HepG2 (cell line): ENCODE data around the gene PLXNB2. TPM values are rescaled to one million over a fixed set of nuclear protein-coding genes. Genes with fewer than 3 reads are reported as not detected.

Experiments
- GABPB1 ChIP-seq: IDR thresholded peaks from 2 replicates; pipeline ENCODE4 v1.6.1; 2016; ENCODE audit warnings: mild to moderate bottlenecking, missing genetic modification reagents, moderate library complexity, missing compliant biosample characterization
- HDAC1 ChIP-seq: sonication (generic); formaldehyde crosslinking; IDR thresholded peaks from 2 replicates; pipeline ENCODE4 v1.5.1; 2020; ENCODE audit warnings: mild to moderate bottlenecking, missing genetic modification reagents
- HNF4A ChIP-seq: sonication (generic); formaldehyde crosslinking; IDR thresholded peaks from 2 replicates; pipeline ENCODE4 v1.4.0; 2020; ENCODE audit warnings: missing genetic modification reagents
- HNRNPL ChIP-seq: fragments of 200-400 bp; formaldehyde crosslinking; IDR thresholded peaks from 2 replicates; pipeline ENCODE4 v1.6.1; 2017; ENCODE audit warnings: mild to moderate bottlenecking, low read depth, low read length
- NR2F6 ChIP-seq, 2 experiments: IDR thresholded peaks; 2 replicates each; pipeline ENCODE4 v1.6.1; 2016; ENCODE audit warnings: antibody characterized with exemption in 1 of 2, mild to moderate bottlenecking in 1 of 2
- SALL1 ChIP-seq: sonication (generic); formaldehyde crosslinking; IDR thresholded peaks from 2 replicates; pipeline ENCODE4 v1.8.0; 2022; ENCODE audit warnings: mild to moderate bottlenecking, missing genetic modification reagents
- TARDBP ChIP-seq: sonication (generic); formaldehyde crosslinking; IDR thresholded peaks from 2 replicates; pipeline ENCODE4 v1.8.0; 2022; ENCODE audit warnings: mild to moderate bottlenecking, missing genetic modification reagents
- ZNF687 ChIP-seq: sonication (generic); formaldehyde crosslinking; IDR thresholded peaks from 2 replicates; pipeline ENCODE4 v1.5.1; 2020; ENCODE audit warnings: mild to moderate bottlenecking, missing genetic modification reagents, moderate library complexity
- polyA plus RNA-seq, 8 experiments: library from polyadenylated mRNA; depleted of rRNA in 3 of 8; stranded (reverse) in 7 of 8; unstranded in 1 of 8; fragments of >200 nt; fragmentation: Illumina TruSeq in 4 of 8; extraction: Trizol in 4 of 8; gene quantifications; 2 replicates each; pipeline versions ENCODE4 v1.2.1 to v1.2.3, GENCODE V29; 2011 to 2016; ENCODE audit warnings: low read depth in 4 of 8, missing spikeins in 1 of 8, mixed read lengths in 1 of 8; ENCODE audit not compliant: insufficient read depth in 1 of 8
- total RNA-seq, 5 experiments: library from RNA; depleted of rRNA; stranded (reverse); fragments of >200 nt; fragmentation: Illumina TruSeq; extraction: Trizol; gene quantifications; 2 replicates each; pipeline ENCODE4 v1.2.3, GENCODE V29; 2016; ENCODE audit warnings: low read depth in 1 of 5

Gene PLXNB2
- total and polyA plus RNA-seq, 2 of the 13 experiments (the other 11 are each of a cell fraction or from before 2014, with no cell fraction given): 32.6 to 68.9 TPM

DNA sequence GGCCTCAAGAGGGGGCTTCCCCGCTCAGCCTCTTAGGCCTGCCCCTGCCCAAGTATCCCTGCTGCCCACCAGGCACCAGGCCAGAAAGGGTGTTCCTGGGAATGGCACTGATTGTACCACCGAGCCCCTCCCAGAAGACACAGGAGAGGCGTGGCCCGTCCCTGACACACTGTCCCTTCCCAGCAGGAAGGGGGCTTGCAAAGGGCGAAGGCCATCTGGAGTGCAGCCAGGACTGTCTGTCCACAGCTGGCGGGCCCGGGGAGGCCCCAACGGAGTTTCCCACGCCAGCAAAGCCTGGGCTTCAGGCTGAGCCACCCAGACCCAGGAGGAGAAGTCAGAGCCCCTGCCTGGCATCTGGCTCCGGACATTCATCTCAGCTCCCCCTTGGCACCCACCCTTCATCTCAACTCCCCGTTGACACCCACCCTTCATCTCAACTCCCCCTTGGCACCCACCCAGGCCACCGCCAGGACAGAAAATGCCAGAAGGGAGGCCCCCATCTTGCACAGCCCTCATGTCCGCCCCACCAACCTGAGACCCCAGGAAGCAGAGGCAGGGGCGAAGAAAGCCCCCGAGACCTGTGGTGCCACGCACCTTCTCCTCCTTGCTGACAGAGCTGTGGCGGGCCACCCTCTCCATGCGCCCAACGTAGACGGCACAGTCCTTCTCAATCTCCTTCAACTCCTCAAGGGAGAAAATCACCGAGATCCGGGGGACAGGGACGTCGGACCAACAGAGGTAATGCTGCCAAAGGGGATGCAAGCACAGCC is 82.1 kb downstream of the PLXNB2 start (continued):
- peak; percentile 58 for TF ChIP-seq ZNF687 (CRISPR knock-in tag)
- TF ChIP-seq TARDBP (CRISPR knock-in tag): no peak
- TF ChIP-seq HNF4A: peak; percentile 70
- TF ChIP-seq GABPB1: peak; percentile 16; the same call in 1 of the 2 replicates
- TF ChIP-seq HNRNPL: 0 out of 2 replicates have a peak, but pooled peaks have one; percentile 66
- peak; percentile 56 for TF ChIP-seq HDAC1 (CRISPR knock-in tag)
- 0 out of 2 replicates have a peak, but pooled peaks have one; percentile 31 for TF ChIP-seq NR2F6 (IDR thresholded peaks at IDR 0.05)
- TF ChIP-seq NR2F6 (CRISPR knock-in tag; IDR thresholded peaks at IDR 0.05): peak; percentile 48; the same call in 1 of the 2 replicates
- peak; percentile 50 for TF ChIP-seq SALL1

Other genes starting within 250 kb of the PLXNB2 start
- gene TTLL8, start 249.3 kb downstream of the PLXNB2 start, total RNA-seq (2016; rRNA removed; fragmentation: Illumina TruSeq; extraction: Trizol): not detected in 2 replicates
- not detected in 2 replicates for gene TTLL8, start 249.3 kb downstream of the PLXNB2 start, polyA plus RNA-seq (2011; rRNA removed)
- not detected in 2 replicates for gene MLC1, start 222.2 kb downstream of the PLXNB2 start, total RNA-seq (2016; rRNA removed; fragmentation: Illumina TruSeq; extraction: Trizol)
- not detected in 2 replicates for gene MLC1, start 222.2 kb downstream of the PLXNB2 start, polyA plus RNA-seq (2011; rRNA removed)
- gene MOV10L1, start 217.6 kb downstream of the PLXNB2 start, total RNA-seq (2016; rRNA removed; fragmentation: Illumina TruSeq; extraction: Trizol): 0.11 TPM in 1 of 2 replicates, not detected in the other
- gene MOV10L1, start 217.6 kb downstream of the PLXNB2 start, polyA plus RNA-seq (2011; rRNA removed): 0.12 and 0.31 TPM in 2 replicates
- gene PANX2, start 136.9 kb downstream of the PLXNB2 start, total RNA-seq (2016; rRNA removed; fragmentation: Illumina TruSeq; extraction: Trizol): 0.15 and 0.58 TPM in 2 replicates
- 1.1 TPM in 2 replicates for gene PANX2, start 136.9 kb downstream of the PLXNB2 start, polyA plus RNA-seq (2011; rRNA removed)
- gene TRABD, start 121.7 kb downstream of the PLXNB2 start, total RNA-seq (2016; rRNA removed; fragmentation: Illumina TruSeq; extraction: Trizol): 16.2 and 21.5 TPM in 2 replicates
- 28.9 and 36.8 TPM in 2 replicates for gene TRABD, start 121.7 kb downstream of the PLXNB2 start, polyA plus RNA-seq (2011; rRNA removed)
- 12.5 and 19.0 TPM in 2 replicates for gene SELENOO, start 106.6 kb downstream of the PLXNB2 start, total RNA-seq (2016; rRNA removed; fragmentation: Illumina TruSeq; extraction: Trizol)
- 14.4 and 18.7 TPM in 2 replicates for gene SELENOO, start 106.6 kb downstream of the PLXNB2 start, polyA plus RNA-seq (2011; rRNA removed)
- 5.8 and 15.7 TPM in 2 replicates for gene TUBGCP6, start 62.6 kb downstream of the PLXNB2 start, total RNA-seq (2016; rRNA removed; fragmentation: Illumina TruSeq; extraction: Trizol)
- 14.6 and 23.7 TPM in 2 replicates for gene TUBGCP6, start 62.6 kb downstream of the PLXNB2 start, polyA plus RNA-seq (2011; rRNA removed)
- 4.0 and 13.9 TPM in 2 replicates for gene HDAC10, start 56.4 kb downstream of the PLXNB2 start, total RNA-seq (2016; rRNA removed; fragmentation: Illumina TruSeq; extraction: Trizol)
- 14.9 and 19.7 TPM in 2 replicates for gene HDAC10, start 56.4 kb downstream of the PLXNB2 start, polyA plus RNA-seq (2011; rRNA removed)
- 15.0 and 23.3 TPM in 2 replicates for gene MAPK12, start 46.0 kb downstream of the PLXNB2 start, total RNA-seq (2016; rRNA removed; fragmentation: Illumina TruSeq; extraction: Trizol)
- 22.2 and 22.8 TPM in 2 replicates for gene MAPK12, start 46.0 kb downstream of the PLXNB2 start, polyA plus RNA-seq (2011; rRNA removed)
- gene MAPK11, start 37.3 kb downstream of the PLXNB2 start, total RNA-seq (2016; rRNA removed; fragmentation: Illumina TruSeq; extraction: Trizol): 0.15 TPM in 1 of 2 replicates, not detected in the other
- gene MAPK11, start 37.3 kb downstream of the PLXNB2 start, polyA plus RNA-seq (2011; rRNA removed): 0.17 and 0.46 TPM in 2 replicates
- 0.84 and 0.95 TPM in 2 replicates for gene DENND6B, start 19.4 kb upstream of the PLXNB2 start, total RNA-seq (2016; rRNA removed; fragmentation: Illumina TruSeq; extraction: Trizol)
- 3.8 and 4.2 TPM in 2 replicates for gene DENND6B, start 19.4 kb upstream of the PLXNB2 start, polyA plus RNA-seq (2011; rRNA removed)
- 36.1 and 55.0 TPM in 2 replicates for gene PPP6R2, start 35.7 kb upstream of the PLXNB2 start, total RNA-seq (2016; rRNA removed; fragmentation: Illumina TruSeq; extraction: Trizol)
- gene PPP6R2, start 35.7 kb upstream of the PLXNB2 start, polyA plus RNA-seq (2011; rRNA removed): 102 and 112 TPM in 2 replicates
- 21.3 and 40.9 TPM in 2 replicates for gene SBF1, start 167.4 kb upstream of the PLXNB2 start, total RNA-seq (2016; rRNA removed; fragmentation: Illumina TruSeq; extraction: Trizol)
- 31.7 and 43.3 TPM in 2 replicates for gene SBF1, start 167.4 kb upstream of the PLXNB2 start, polyA plus RNA-seq (2011; rRNA removed)
- gene ADM2, start 173.9 kb upstream of the PLXNB2 start, total RNA-seq (2016; rRNA removed; fragmentation: Illumina TruSeq; extraction: Trizol): 0.76 and 1.2 TPM in 2 replicates
- 3.0 and 4.0 TPM in 2 replicates for gene ADM2, start 173.9 kb upstream of the PLXNB2 start, polyA plus RNA-seq (2011; rRNA removed)
- 1.2 and 1.5 TPM in 2 replicates for gene MIOX, start 179.2 kb upstream of the PLXNB2 start, total RNA-seq (2016; rRNA removed; fragmentation: Illumina TruSeq; extraction: Trizol)
- 2.9 and 5.0 TPM in 2 replicates for gene MIOX, start 179.2 kb upstream of the PLXNB2 start, polyA plus RNA-seq (2011; rRNA removed)
- 10.2 and 30.6 TPM in 2 replicates for gene LMF2, start 200.1 kb upstream of the PLXNB2 start, total RNA-seq (2016; rRNA removed; fragmentation: Illumina TruSeq; extraction: Trizol)
- 23.3 and 37.9 TPM in 2 replicates for gene LMF2, start 200.1 kb upstream of the PLXNB2 start, polyA plus RNA-seq (2011; rRNA removed)
- 44.1 and 64.4 TPM in 2 replicates for gene NCAPH2, start 200.6 kb upstream of the PLXNB2 start, total RNA-seq (2016; rRNA removed; fragmentation: Illumina TruSeq; extraction: Trizol)
- gene NCAPH2, start 200.6 kb upstream of the PLXNB2 start, polyA plus RNA-seq (2011; rRNA removed): 27.6 and 28.1 TPM in 2 replicates
- 2.1 and 3.7 TPM in 2 replicates for gene SCO2, start 218.0 kb upstream of the PLXNB2 start, total RNA-seq (2016; rRNA removed; fragmentation: Illumina TruSeq; extraction: Trizol)
- gene SCO2, start 218.0 kb upstream of the PLXNB2 start, polyA plus RNA-seq (2011; rRNA removed): 0.32 and 0.85 TPM in 2 replicates
- gene TYMP, start 222.4 kb upstream of the PLXNB2 start, total RNA-seq (2016; rRNA removed; fragmentation: Illumina TruSeq; extraction: Trizol): 2.3 and 3.9 TPM in 2 replicates
- gene TYMP, start 222.4 kb upstream of the PLXNB2 start, polyA plus RNA-seq (2011; rRNA removed): 4.3 and 7.5 TPM in 2 replicates
- not detected in 2 replicates for gene KLHDC7B, start 238.3 kb upstream of the PLXNB2 start, total RNA-seq (2016; rRNA removed; fragmentation: Illumina TruSeq; extraction: Trizol)
- gene KLHDC7B, start 238.3 kb upstream of the PLXNB2 start, polyA plus RNA-seq (2011; rRNA removed): 0.11 and 0.17 TPM in 2 replicates